GM21529 (cell line): Measurements from ENCODE around the gene MLLT10.

Experiments
- ATAC-seq: cut with Tn5 transposase; IDR thresholded peaks from one replicate; pipeline ENCODE4 v1.9.1; 2021; ENCODE audit not compliant: unreplicated experiment

Gene MLLT10

DNA sequence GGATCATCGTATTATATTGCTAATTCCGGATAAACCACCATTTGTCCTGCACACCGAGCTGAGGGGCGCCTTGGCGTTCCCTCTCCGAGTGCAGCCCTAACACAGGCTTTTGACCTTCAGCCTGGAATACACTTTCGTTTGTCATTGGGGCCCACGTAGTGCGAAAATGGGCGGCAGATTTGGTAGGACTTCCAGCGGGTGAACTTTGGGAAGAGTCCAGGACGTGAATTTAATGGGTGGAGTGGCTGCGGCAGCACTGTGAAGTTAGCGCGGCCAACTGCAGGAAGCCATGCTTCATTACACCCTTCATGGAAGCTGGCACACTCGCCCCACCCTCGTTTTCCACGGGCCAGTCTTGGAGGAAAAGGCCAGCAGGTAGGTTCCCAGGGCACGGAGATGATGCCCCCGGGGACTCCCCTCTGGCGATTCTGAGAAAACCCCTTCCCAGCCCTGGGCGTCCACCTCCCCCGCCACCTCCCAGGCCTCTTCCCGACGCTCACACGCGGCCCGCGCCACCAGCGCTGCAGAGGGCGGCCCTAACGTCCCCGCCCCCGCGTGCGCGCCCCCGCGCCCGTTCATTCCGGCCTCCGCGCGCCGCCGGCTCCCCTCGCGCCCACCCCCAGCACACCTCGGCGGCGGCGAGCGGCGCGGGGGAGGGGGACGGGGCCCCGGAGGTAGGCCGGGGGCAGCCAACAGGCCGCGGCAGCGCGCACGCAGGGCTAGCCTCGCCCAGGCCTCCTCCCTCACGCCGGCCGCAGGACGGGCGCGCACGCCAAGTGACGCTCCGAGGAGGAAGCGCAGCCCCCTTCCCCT is at the start of gene MLLT10:
Gene MLLT10, plus strand, starts transcription at position 766 of the 813 bp plus-strand sequence. CDS start 413 bp downstream, outside the sequence.
- peak; percentile 84 for ATAC-seq

DNA sequence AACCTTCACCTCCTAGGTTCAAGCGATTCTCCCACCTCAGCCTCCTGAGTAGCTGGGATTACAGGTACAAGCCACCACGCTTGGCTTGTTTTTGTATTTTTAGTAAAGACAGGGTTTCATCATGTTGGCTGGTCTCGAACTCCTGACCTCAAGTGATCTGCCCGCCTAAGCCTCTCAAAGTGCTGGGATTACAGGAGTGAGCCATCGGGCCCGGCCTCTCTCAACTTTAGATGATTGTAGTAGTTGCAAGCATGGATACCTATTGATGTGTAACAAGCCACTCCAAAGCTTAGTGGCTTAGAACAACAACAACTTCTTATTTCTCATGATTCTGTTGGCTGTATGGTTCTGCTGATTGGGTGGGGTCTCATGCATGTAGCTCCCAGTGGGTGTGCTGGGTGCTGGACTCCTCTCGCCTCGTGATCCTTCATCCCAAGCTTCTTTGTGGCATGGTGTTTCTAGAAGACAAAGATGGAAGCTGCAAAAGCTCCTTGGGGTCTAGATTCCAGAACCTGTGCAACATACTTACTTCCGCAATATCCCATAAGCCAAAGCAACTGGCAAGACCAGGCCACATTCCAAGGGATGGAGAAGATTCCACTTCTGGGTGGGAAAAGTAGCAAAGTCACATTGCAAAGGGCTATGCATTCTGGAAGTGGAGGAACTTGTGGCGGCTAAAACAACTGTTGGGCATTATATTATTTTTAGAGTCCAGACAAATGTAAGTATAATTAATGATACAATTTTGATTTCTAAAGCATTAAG is 46.4 kb upstream of the MLLT10 start:
- ATAC-seq: no peak

DNA sequence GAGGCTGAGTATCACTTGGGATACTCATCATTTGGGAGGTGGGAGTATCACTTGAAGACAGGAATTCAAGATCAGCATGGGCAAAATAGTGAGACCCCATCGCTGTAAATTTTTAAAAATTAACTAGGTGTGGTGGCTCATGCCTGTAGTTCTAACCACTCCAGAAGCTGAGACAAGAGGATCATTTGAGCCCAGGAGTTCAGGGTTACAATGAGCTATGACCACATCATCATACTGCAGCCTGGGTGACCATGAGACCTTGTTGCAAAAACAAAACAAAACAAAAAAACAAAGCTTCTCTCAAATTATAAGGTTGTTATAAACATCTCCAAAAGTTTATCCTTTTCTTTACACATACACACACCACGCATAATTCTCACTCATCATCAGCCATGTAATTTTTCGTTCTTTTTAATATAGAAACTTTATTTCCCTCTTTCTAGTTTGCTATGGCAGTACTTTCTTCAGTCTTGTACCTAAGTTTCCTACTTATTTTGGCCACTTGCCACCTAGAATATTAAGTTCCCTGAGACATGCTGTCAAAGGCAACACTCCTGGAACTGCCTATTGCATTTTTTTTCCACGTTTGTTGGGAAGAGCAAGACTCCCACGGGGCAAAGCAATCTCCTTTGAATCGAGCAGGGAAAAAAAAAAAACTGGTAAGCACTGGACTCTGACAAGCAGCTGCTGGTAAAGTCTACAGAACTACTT is 45.6 kb upstream of the MLLT10 start:
- ATAC-seq: no peak

DNA sequence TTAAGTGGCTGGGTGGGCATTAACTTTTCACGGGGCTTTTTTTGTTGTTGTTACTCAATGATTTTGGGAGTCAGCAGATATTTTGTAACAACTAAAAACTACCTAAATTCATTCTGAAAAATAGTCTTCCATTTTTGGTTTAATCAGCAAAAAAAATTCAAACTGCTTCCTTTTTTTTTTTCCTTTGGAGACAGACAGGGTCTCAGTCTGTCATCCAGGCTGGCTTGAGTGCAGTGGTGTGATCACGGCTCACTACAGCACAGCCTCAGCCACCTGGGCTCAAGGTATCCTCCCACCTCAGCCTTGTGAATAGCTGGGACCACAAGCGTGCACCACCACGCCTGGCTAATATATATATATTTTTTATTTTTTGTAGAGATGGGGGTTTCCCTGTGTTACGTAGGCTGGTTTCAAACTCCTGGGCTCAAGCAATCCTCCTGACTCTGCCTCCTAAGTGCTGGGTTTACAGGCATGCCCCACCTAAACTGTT is 45.0 kb upstream of the MLLT10 start:
- ATAC-seq: no peak

GRCh38 chr10:21490028-21490710 is 43.9 kb upstream of the MLLT10 start:
- no peak for ATAC-seq

DNA sequence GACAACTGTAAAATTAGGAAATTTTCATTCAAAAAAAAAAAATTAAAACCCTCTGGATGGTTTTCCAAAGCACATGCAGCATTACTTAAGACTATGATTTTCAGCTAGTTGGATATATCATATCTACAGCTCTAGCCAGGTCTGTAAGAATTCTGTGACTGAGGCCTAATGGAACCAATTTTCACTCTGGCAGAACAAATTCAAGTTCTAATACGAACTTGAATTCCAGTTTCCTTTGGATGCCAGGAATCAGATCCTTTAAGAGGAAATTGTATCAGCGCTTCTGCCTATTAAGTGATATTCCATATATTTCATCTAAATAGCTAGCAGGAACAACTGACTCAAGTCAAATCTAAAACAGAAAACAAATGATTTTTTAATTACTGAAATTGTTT is 43.3 kb upstream of the MLLT10 start:
- ATAC-seq: no peak

- ATAC-seq: no peak
These were observed 41.6 kb upstream of the MLLT10 start for GRCh38 chr10:21492421-21492820.

DNA sequence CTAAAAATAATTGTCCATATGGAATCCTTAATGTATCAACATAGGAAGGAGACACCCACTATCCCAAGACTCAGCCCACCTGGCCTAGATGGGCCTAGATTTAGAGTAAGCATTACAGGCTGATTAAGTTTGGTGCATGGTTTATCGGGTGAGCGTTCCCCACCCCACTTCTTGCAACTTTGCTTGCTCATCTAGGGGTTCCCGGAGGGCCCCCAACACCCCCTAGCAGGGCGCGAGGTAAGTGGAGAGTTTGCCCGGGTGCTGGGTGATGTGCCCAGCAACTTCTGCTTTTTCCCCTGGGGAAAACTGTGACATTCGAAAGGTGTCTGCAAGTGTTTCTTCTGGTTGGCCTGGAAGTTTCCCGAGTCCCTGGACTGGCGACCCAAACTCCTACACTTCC is 40.2 kb upstream of the MLLT10 start:
- ATAC-seq: no peak

- peak; percentile 24 for ATAC-seq
These were observed 39.6 kb upstream of the MLLT10 start for GRCh38 chr10:21494191-21495001.

GRCh38 chr10:21495002-21495751 is 38.9 kb upstream of the MLLT10 start:
- ATAC-seq: no peak

GRCh38 chr10:21495752-21496342 is 38.2 kb upstream of the MLLT10 start:
- peak; percentile 71 for ATAC-seq

- peak; percentile 51 for ATAC-seq
These were observed 37.5 kb upstream of the MLLT10 start for GRCh38 chr10:21496343-21497176.

- ATAC-seq: no peak
These were observed 36.7 kb upstream of the MLLT10 start for GRCh38 chr10:21497177-21497807.

GRCh38 chr10:21498377-21498776 is 35.7 kb upstream of the MLLT10 start:
- no peak for ATAC-seq

DNA sequence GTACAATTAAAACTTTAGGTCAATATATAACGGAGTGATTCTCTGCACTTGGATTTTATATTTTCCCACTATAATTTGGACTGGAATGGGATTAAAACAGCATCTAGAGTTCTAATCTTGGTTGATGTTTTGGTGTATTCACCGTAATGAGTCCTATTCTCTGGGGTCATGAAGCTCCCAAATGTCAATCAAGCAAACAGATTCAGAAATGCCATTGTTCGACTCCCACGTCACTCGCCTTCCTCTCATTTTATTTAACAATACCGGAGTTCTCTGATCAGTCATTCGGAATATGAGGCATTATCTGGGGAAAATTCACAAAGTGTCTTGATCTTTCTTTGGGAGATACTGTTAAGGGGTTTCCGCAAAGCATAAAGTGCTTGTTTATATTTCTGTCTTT is 35.0 kb upstream of the MLLT10 start:
- no peak for ATAC-seq

- ATAC-seq: no peak
These were observed 34.1 kb upstream of the MLLT10 start for GRCh38 chr10:21499701-21500577.

DNA sequence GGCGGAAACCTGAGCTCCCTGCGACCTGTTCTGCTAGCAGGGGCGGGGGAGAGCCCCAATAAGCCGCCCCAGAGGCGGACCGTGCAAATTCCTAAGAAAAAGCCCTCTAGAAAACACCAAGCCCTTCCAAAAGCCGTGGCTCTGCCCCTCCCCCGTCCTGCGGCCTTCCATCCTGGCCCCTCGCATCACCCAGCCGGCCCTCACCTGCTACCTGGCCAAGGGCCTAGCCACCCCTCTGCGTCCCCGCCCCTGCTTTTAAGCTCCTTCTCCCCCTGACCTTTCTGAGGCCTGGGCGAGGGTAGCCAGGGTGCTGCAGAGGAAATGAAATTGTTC is 33.5 kb upstream of the MLLT10 start:
- ATAC-seq: no peak
